Keratinocyte (primary cell): ENCODE results near the gene PDE12. TPM values are rescaled to one million over a fixed set of nuclear protein-coding genes. Genes with fewer than 3 reads are reported as not detected.
A peak's percentile ranks its signal among the peaks of the same experiment; 100 is the strongest.

ENCODE experiments used
- DNase-seq: peaks from one replicate; pipeline ENCODE4 v3.0.0-alpha.2; 2011; ENCODE audit warnings: low read depth, missing footprints, low spot score
- FAIRE-seq: peaks from 2 replicates; lab custom pipeline; 2011; peaks lifted over from hg19 to GRCh38; lab: Jason Lieb, UNC
- H2AFZ ChIP-seq: 2 replicates; pipeline ENCODE4 v1.6.0; 2012; ENCODE audit warnings: low read length, control low read depth, inconsistent platforms; ENCODE audit not compliant: control insufficient read depth
- H3K27ac ChIP-seq: 2 replicates; pipeline ENCODE4 v1.5.1; 2011; ENCODE audit warnings: low read length; ENCODE audit not compliant: control insufficient read depth, insufficient read depth
- H3K27me3 ChIP-seq: 3 replicates; pipeline ENCODE4 v1.6.0; 2011; ENCODE audit warnings: low read length; ENCODE audit not compliant: control insufficient read depth, insufficient read depth; ENCODE audit errors: extremely low read depth
- H3K36me3 ChIP-seq, 2 experiments: 2 replicates in 1 of 2; 3 replicates in 1 of 2; pipeline ENCODE4 v1.5.1; 2011; ENCODE audit warnings: low read length in 2 of 2, mild to moderate bottlenecking in 1 of 2; ENCODE audit not compliant: control insufficient read depth in 2 of 2, insufficient read depth in 2 of 2; ENCODE audit errors: extremely low read depth in 1 of 2
- H3K4me1 ChIP-seq: 3 replicates; pipeline ENCODE4 v1.5.1; 2011; ENCODE audit warnings: low read length; ENCODE audit not compliant: control insufficient read depth, insufficient read depth; ENCODE audit errors: extremely low read depth
- H3K4me2 ChIP-seq: 3 replicates; pipeline ENCODE4 v1.6.0; 2011; ENCODE audit warnings: low read depth, low read length; ENCODE audit not compliant: control insufficient read depth, insufficient read depth; ENCODE audit errors: extremely low read depth
- H3K4me3 ChIP-seq, 3 experiments: fragments of 200-600 bp in 1 of 3; sonication (generic) in 1 of 3; 2 replicates in 2 of 3; 3 replicates in 1 of 3; pipeline ENCODE4 v1.5.1; 2011 to 2016; ENCODE audit warnings: low read length in 3 of 3, mild to moderate bottlenecking in 3 of 3, control low read depth in 2 of 3, inconsistent platforms in 1 of 3, low read depth in 1 of 3, mixed read lengths in 1 of 3, mixed run types in 1 of 3, moderate library complexity in 1 of 3; ENCODE audit not compliant: control insufficient read depth in 2 of 3, insufficient read depth in 2 of 3; ENCODE audit errors: extremely low read depth in 1 of 3
- H3K79me2 ChIP-seq: 2 replicates; pipeline ENCODE4 v1.6.0; 2012; ENCODE audit warnings: low read length; ENCODE audit not compliant: control insufficient read depth, insufficient read depth
- H3K9ac ChIP-seq: 3 replicates; pipeline ENCODE4 v1.6.0; 2011; ENCODE audit warnings: low read length; ENCODE audit not compliant: control insufficient read depth, insufficient read depth; ENCODE audit errors: extremely low read depth
- H3K9me1 ChIP-seq: 3 replicates; pipeline ENCODE4 v1.6.0; 2011; ENCODE audit warnings: low read length; ENCODE audit not compliant: control insufficient read depth, insufficient read depth; ENCODE audit errors: extremely low read depth
- H3K9me3 ChIP-seq: 2 replicates; pipeline ENCODE4 v1.5.1; 2012; ENCODE audit warnings: low read depth, low read length; ENCODE audit not compliant: control insufficient read depth
- H4K20me1 ChIP-seq: 3 replicates; pipeline ENCODE4 v1.6.0; 2011; ENCODE audit warnings: low read length; ENCODE audit not compliant: control insufficient read depth, insufficient read depth; ENCODE audit errors: extremely low read depth
- CTCF ChIP-seq, 3 experiments: IDR thresholded peaks in 1 of 3; conservative IDR thresholded peaks in 1 of 3; optimal IDR thresholded peaks in 1 of 3; 2 replicates in 2 of 3; 3 replicates in 1 of 3; pipeline versions ENCODE3 to v1.5.1; 2011; ENCODE audit warnings: low read length in 3 of 3, mild to moderate bottlenecking in 3 of 3, moderate library complexity in 2 of 3, control low read depth in 1 of 3, inconsistent platforms in 1 of 3; ENCODE audit not compliant: insufficient read depth in 2 of 3; ENCODE audit errors: extremely low read depth in 1 of 3
- EZH2 ChIP-seq: IDR thresholded peaks from one replicate; pipeline ENCODE4 v1.6.1; 2012; ENCODE audit warnings: inconsistent platforms, mild to moderate bottlenecking, low read length, moderate library complexity
- dilution Hi-C: fragments of 300-500 bp; cut with MboI; formaldehyde crosslinking; loops from one replicate; pipeline ENCODE4 v1.7.0; 2020; ENCODE audit warnings: low sequenced_read_pairs; ENCODE audit not compliant: extremely low pct_ligation_motif_present
- polyA plus RNA-seq, 5 experiments: library from polyadenylated mRNA; depleted of rRNA in 3 of 5; stranded (reverse) in 3 of 5; stranded (forward) in 1 of 5; unstranded in 1 of 5; fragments of >200 nt; gene quantifications; 1 replicate in 1 of 5; 2 replicates in 3 of 5; 3 replicates in 1 of 5; pipeline versions ENCODE4 v1.2.1 to v1.2.3, GENCODE V29; 2011 to 2012; ENCODE audit warnings: missing spikeins in 2 of 5, low read depth in 1 of 5, low replicate concordance in 1 of 5

The PDE12 gene
- polyA plus RNA-seq, 1 donor (not counting 4 experiments of a cell fraction or from before 2014, with no cell fraction given): 15.2 TPM

DNA sequence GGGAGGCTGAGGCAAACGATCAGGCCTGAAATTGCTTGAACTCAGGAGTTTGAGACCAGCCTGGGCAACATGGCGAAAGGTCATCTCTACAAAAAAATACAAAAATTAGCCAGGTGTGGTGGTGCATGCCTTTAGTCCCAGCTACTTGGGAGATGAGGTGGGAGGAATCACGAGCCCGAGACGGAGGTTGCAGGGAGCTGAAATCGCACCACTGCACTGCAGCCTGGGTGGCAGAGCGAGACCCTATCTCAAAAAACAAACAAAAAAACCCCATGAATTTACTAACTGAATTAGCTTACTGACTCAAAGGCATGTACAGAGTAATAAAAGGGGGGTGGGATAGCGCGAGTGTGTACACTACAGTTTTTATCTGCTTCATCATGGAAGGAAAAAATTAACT is 21.7 kb downstream of the PDE12 start:
- H3K4me3 ChIP-seq: no peak overlapping the region
- H3K4me1 ChIP-seq: no peaks in the 10 kb centered on the region
- peaks cover 21 to 27% of the 10 kb centered on the region in 2 experiments for H3K36me3 ChIP-seq
- peaks cover 14% of the 10 kb centered on the region for H4K20me1 ChIP-seq
- no peak overlapping the region for H3K27ac ChIP-seq
- H3K9me3 ChIP-seq: no peaks in the 10 kb centered on the region
- H3K4me2 ChIP-seq: no peak overlapping the region
- no peak for TF ChIP-seq EZH2
- TF ChIP-seq CTCF (optimal IDR thresholded peaks at IDR 0.05 in 1 of 3, IDR thresholded peaks at IDR 0.05 in 1 of 3, conservative IDR thresholded peaks at IDR 0.05 in 1 of 3; ENCODE audit: extremely low read depth in 1 of 3, insufficient read depth in 2 of 3, low read length in 3 of 3): no peak
- H3K27me3 ChIP-seq: no peaks in the 10 kb centered on the region
- H3K79me2 ChIP-seq: peaks cover 59% of the 10 kb centered on the region
- no peak overlapping the region for H3K9ac ChIP-seq
- no peak overlapping the region for H2AFZ ChIP-seq
- dilution Hi-C loops: no loop called here
- FAIRE-seq (no peak), DNase-seq (no peak)
- no peaks in the 10 kb centered on the region for H3K9me1 ChIP-seq

GRCh38 chr3:57582474-57583168 is 26.5 kb downstream of the PDE12 start:
- H2AFZ ChIP-seq: no peak overlapping the region
- no peak overlapping the region for H3K9ac ChIP-seq
- FAIRE-seq: no peak
- no peak overlapping the region for H3K4me2 ChIP-seq
- no peaks in the 10 kb centered on the region for H3K9me1 ChIP-seq
- dilution Hi-C loops: no loop called here
- peak; percentile 49 to 70 (median 66) for TF ChIP-seq CTCF (optimal IDR thresholded peaks at IDR 0.05 in 1 of 3, IDR thresholded peaks at IDR 0.05 in 1 of 3, conservative IDR thresholded peaks at IDR 0.05 in 1 of 3; ENCODE audit: extremely low read depth in 1 of 3, insufficient read depth in 2 of 3, low read length in 3 of 3)
- no peak for TF ChIP-seq EZH2
- no peak overlapping the region for H3K4me3 ChIP-seq
- H3K9me3 ChIP-seq: no peaks in the 10 kb centered on the region
- DNase-seq: no peak
- H3K27me3 ChIP-seq: no peaks in the 10 kb centered on the region
- H3K79me2 ChIP-seq: peaks cover 91% of the 10 kb centered on the region
- H3K36me3 ChIP-seq: peaks cover 12 to 13% of the 10 kb centered on the region in 2 experiments
- H3K27ac ChIP-seq: peak overlapping the region; percentile 39
- peaks cover 28% of the 10 kb centered on the region for H4K20me1 ChIP-seq
- no peaks in the 10 kb centered on the region for H3K4me1 ChIP-seq
